Muscle of leg (tissue), 11 donors: ENCODE results near the gene SPECC1. TPM values are rescaled to one million over a fixed set of nuclear protein-coding genes. Genes with fewer than 3 reads are reported as not detected.

Experiments
- DNase-seq: peaks from one replicate; pipeline ENCODE4 v3.0.0; 2013
- H3K27ac ChIP-seq: one replicate; pipeline ENCODE4 v1.5.1; 2013; ENCODE audit warnings: mild to moderate bottlenecking, low read length, control low read depth
- H3K27me3 ChIP-seq: one replicate; pipeline ENCODE4 v1.6.1; 2013; ENCODE audit warnings: low read length; ENCODE audit not compliant: control insufficient read depth, insufficient read depth
- H3K36me3 ChIP-seq: one replicate; pipeline ENCODE4 v1.6.1; 2013; ENCODE audit warnings: low read length; ENCODE audit not compliant: control insufficient read depth, insufficient read depth
- H3K4me1 ChIP-seq: one replicate; pipeline ENCODE4 v1.6.1; 2013; ENCODE audit warnings: low read length; ENCODE audit not compliant: control insufficient read depth, insufficient read depth
- H3K4me3 ChIP-seq: one replicate; pipeline ENCODE4 v1.5.1; 2013; ENCODE audit warnings: low read length, control low read depth
- H3K9me3 ChIP-seq: replicated peaks from 2 replicates; pipeline ENCODE4 v1.6.1; 2013; ENCODE audit warnings: low read depth, low read length; ENCODE audit not compliant: control insufficient read depth
- WGBS: methylation state at CpG from one replicate; pipeline ENCODE4 v1.1.5; 2013; ENCODE audit warnings: missing lambda C conversion rate; ENCODE audit not compliant: insufficient coverage; 5-methylcytosine and 5-hydroxymethylcytosine counted together
- polyA plus RNA-seq, 8 donors: library from polyadenylated mRNA; unstranded; fragments of 120-200 nt; gene quantifications; one replicate each; pipeline versions ENCODE4 v1.2.1 to v1.2.3, GENCODE V29; 2013; ENCODE audit warnings: inconsistent platforms in 1 of 8, low replicate concordance in 1 of 8; ENCODE audit not compliant: insufficient read length in 8 of 8, insufficient read depth in 1 of 8
- total RNA-seq: library from RNA; stranded (reverse); fragments of 120-200 nt; gene quantifications from one replicate; pipeline ENCODE4 v1.2.4, GENCODE V29; 2013

Gene SPECC1
- total and polyA plus RNA-seq, 9 donors: 5.7 to 11.6 (median 7.2) TPM

DNA sequence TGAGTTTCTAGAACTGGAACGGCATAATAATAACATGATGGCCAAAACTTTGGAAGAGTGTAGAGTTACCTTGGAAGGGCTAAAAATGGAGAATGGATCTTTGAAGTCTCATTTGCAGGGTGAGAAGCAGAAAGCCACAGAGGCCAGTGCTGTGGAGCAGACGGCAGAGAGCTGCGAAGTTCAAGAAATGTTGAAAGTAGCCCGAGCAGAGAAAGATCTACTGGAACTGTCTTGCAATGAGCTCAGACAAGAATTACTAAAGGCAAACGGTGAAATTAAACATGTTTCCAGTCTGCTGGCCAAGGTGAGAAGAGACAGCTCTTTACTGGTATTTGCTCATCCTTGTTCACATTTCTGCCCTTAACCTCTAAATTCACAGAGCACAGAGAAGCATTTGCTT, 196.4 kb downstream of the SPECC1 start:
- WGBS: 81% methylated on average over 5 of the region's 5 CpGs
- Histone ChIP-seq H3K27ac (no peak overlapping the region), H3K9me3 (no peaks in the 10 kb centered on the region), H3K4me3 (no peak overlapping the region), H3K36me3 (no peaks in the 10 kb centered on the region), H3K27me3 (no peaks in the 10 kb centered on the region), H3K4me1 (no peaks in the 10 kb centered on the region)
- DNase-seq: no peak

DNA sequence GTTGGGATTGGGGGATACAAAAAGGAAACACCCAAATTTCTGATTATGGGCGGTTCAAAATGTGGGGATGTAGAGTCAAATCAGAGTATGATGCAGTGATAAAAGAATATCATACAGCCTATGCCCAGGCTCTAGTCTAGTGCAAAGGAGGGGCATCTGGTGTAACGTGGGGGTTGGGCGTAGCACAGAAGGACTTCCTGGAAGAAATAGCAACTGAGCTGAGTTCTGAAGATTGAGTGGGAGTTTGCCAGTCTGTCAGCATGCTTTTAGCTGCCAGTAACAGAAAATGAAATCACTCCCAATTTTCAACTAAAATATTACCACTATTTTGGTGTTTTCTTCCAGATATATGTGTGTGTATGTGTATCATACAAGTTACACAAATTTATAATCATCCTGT, 196.9 kb downstream of the SPECC1 start:
- DNase-seq: no peak
- Histone ChIP-seq H3K9me3 (no peaks in the 10 kb centered on the region), H3K36me3 (no peaks in the 10 kb centered on the region), H3K4me3 (no peak overlapping the region), H3K4me1 (no peaks in the 10 kb centered on the region), H3K27ac (no peak overlapping the region), H3K27me3 (no peaks in the 10 kb centered on the region)
- WGBS: 60% methylated on average over 2 of the region's 3 CpGs

DNA sequence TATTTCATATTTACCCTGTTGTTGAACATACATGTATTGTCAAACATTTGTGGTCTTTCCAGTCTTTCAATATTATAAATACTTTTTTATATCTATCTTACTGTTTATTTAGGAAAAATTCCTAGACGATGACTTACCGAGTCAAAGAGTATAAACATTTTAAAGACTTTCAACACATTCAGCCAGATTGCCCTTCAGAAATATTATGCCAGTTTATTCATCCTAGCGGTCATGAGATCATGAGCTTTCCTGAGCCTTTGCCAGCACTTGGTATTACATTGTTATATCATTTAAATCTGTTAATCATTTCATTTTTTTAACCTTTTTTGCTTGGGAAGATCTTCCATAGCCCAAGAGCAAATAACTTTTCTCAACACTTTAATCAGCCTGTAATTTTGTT, 197.4 kb downstream of the SPECC1 start:
- H3K27ac ChIP-seq: no peak overlapping the region

DNA sequence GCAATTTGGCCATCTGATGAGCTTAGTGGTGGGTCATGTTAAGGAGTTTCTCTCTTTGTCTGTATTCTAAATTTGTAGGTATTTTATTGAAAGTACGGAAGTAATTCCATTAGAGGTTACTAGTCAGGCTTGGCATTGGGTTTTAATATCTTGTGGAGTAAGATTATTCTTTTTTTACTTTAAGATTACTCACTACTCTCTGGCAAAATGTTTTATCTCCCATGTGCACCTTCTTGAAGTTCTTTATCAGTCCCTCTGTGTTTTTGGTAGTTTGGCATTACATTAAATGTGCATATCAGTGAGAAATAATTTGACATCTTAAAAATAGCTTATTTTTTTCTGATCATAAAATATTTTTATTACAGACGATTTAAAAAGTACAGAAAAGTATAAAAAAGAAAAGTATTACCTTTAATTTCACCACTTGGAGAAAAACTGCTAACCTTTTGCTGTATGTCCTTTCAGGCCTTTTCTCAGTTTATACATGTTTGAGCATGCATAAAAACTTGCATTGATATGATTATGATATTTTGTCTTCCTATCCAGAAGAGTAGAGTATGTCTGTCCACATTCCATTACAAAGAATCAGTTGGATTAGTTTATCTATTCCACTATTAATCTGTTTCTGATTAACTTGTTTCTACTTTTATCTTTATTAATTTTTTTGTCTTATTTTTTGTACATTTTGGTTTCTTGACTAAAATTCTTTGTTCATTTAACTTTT, 198.3 kb downstream of the SPECC1 start:
- no CpG with 5 or more reads among the region's 2 CpGs for WGBS
- no peaks in the 10 kb centered on the region for H3K36me3 ChIP-seq
- no peak overlapping the region for H3K27ac ChIP-seq

More for the DNA sequence above, 197.4 kb downstream of the SPECC1 start:
- H3K27me3 ChIP-seq: no peaks in the 10 kb centered on the region
- no peaks in the 10 kb centered on the region for H3K36me3 ChIP-seq
- WGBS: no CpG with 5 or more reads among the region's 3 CpGs
- H3K4me1 ChIP-seq: no peaks in the 10 kb centered on the region
- DNase-seq: no peak
- no peaks in the 10 kb centered on the region for H3K9me3 ChIP-seq
- H3K4me3 ChIP-seq: no peak overlapping the region

DNA sequence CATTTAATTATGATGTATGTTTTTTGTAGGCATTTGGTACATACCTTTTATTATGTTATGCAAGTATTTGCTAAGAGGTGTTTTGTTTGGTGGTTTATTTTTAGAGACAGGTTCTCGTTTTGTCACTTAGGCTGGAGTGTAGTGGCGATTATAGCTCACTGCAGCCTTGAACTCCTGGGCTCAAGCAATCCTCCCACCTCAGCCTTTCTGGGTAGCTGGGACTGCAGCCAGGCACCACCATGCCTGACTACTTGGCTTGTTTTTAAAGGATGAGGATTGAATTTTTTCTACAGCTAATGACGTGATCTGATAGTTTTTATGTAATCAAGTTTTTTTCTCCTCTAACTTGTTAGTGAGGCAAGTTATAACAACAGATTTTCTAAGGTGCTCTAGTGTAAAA, 199.6 kb downstream of the SPECC1 start:
- no peaks in the 10 kb centered on the region for H3K4me1 ChIP-seq
- no peak overlapping the region for H3K27ac ChIP-seq
- H3K4me3 ChIP-seq: no peak overlapping the region
- H3K36me3 ChIP-seq: no peaks in the 10 kb centered on the region
- H3K9me3 ChIP-seq: no peaks in the 10 kb centered on the region
- DNase-seq: no peak
- no peaks in the 10 kb centered on the region for H3K27me3 ChIP-seq
- WGBS: no CpG with 5 or more reads among the region's 3 CpGs

More for the DNA sequence above, 198.3 kb downstream of the SPECC1 start:
- no peak for DNase-seq
- Histone ChIP-seq H3K4me1 (no peaks in the 10 kb centered on the region), H3K27me3 (no peaks in the 10 kb centered on the region), H3K4me3 (no peak overlapping the region), H3K9me3 (no peaks in the 10 kb centered on the region)

DNA sequence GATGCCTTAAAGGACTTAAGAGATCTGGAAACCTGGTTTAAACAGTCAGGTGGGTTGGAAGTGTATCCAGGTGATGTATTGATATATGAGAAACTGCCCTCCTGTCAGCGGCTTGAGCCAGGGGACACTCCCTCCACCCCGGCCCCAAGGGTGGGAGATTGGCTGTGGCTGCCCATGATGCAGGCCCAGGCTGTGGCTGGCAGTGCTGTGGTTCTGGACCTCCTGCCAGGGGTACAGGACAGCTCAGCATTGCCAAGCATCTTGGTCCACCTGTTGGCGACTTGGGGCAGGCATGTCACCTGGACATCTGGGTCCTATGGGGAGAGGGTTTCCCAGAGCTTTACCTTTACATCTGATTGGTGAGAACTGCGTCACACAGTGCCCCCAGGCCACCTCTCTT, 201.0 kb downstream of the SPECC1 start:
- no peak for DNase-seq
- no peak overlapping the region for H3K4me3 ChIP-seq
- H3K9me3 ChIP-seq: no peaks in the 10 kb centered on the region
- H3K36me3 ChIP-seq: no peaks in the 10 kb centered on the region
- no peak overlapping the region for H3K27ac ChIP-seq
- no peaks in the 10 kb centered on the region for H3K4me1 ChIP-seq
- WGBS: 93% methylated on average over 2 of the region's 4 CpGs
- no peaks in the 10 kb centered on the region for H3K27me3 ChIP-seq

DNA sequence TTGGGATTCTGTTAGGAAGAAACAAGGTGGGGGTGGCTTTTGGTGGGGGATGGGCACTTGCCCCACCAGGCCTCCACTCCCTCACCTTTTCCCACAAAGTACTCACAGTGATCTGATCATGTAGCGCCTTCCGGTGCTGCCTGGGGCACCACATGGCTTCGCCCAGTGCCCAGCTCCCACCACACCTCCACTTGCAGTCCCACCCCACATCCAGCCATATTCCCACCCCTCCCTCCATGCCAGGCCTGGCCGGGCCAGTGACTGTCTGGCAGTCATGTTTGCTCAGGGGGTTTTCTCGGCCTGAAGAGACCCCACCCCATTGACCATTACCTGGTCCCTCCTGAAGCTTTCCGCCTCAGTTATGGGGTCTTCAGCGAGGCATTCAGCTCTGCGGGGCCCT, 201.5 kb downstream of the SPECC1 start:
- no peak for DNase-seq
- no peak overlapping the region for H3K4me3 ChIP-seq
- no peaks in the 10 kb centered on the region for H3K9me3 ChIP-seq
- no peak overlapping the region for H3K27ac ChIP-seq
- no peaks in the 10 kb centered on the region for H3K4me1 ChIP-seq
- no peaks in the 10 kb centered on the region for H3K36me3 ChIP-seq
- 92% methylated on average over 8 of the region's 8 CpGs for WGBS
- no peaks in the 10 kb centered on the region for H3K27me3 ChIP-seq

DNA sequence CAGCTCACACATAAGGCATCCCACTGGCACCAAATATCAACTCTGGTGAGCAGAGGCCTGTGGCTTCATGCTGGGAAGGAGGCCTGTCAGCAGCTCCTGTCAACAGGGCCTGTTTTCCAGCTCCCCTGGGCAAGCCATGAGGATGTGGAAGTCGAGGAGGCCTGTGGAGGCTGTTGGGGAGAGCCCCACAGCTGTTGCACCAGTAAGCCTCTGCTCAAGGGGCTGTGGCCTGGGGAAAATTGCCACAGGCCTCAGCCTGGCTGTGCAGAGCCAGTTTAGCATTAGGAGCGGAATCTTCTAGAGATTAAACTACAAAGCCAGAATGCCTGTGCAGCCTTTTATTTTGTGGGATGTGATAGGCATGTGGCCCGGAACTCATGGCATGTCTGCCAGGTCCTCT, 202.1 kb downstream of the SPECC1 start:
- no peaks in the 10 kb centered on the region for H3K9me3 ChIP-seq
- H3K27me3 ChIP-seq: no peaks in the 10 kb centered on the region
- no peak for DNase-seq
- H3K27ac ChIP-seq: no peak overlapping the region
- H3K4me3 ChIP-seq: no peak overlapping the region
- WGBS: 70% methylated on average over 3 of the region's 3 CpGs
- no peaks in the 10 kb centered on the region for H3K36me3 ChIP-seq
- H3K4me1 ChIP-seq: no peaks in the 10 kb centered on the region

DNA sequence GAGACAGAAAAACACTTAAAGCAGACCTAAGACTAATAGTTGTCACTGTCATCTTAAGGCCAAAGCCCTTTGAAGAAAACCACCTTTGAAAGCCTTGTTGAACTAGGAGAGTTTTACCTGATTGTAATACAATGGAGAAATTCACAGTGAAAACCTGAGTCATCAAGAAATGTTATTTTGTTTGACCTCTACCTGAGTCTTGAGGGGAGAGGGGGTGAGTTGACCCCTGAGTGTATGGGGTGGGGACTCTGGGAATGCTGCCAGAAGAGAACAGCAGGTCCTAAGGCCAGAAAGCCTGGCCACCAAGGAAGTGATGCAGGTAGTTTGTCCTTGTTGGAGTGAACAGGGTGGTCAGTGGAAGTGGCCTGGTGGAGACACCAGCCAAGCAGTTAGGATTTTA, 204.3 kb downstream of the SPECC1 start:
- Histone ChIP-seq H3K27ac (no peak overlapping the region), H3K4me3 (no peak overlapping the region), H3K27me3 (no peaks in the 10 kb centered on the region), H3K9me3 (no peaks in the 10 kb centered on the region), H3K36me3 (no peaks in the 10 kb centered on the region), H3K4me1 (no peaks in the 10 kb centered on the region)
- DNase-seq: no peak

DNA sequence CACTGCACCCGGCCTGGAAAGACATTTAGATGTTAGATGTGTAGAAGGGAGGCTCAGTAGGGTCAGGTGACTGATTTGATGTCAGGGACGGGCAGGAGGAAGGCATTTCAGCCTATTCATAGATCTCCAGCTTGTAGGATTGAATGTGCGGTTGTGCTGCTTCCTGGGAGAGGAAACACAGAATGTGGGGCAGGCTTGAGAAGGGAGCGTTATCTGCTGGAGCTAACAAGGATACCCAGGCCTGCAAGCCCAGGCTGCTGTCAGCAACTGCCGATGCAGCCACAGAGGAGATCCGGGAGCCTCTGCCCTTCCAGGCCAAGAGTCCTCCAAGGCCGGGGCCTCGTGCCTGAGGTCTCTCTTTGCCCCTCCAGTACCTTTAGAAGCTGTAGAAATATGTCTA, 205.6 kb downstream of the SPECC1 start:
- no peak overlapping the region for H3K27ac ChIP-seq
- no peak for DNase-seq
- H3K4me1 ChIP-seq: no peaks in the 10 kb centered on the region
- no peaks in the 10 kb centered on the region for H3K36me3 ChIP-seq
- no peaks in the 10 kb centered on the region for H3K27me3 ChIP-seq
- no peaks in the 10 kb centered on the region for H3K9me3 ChIP-seq
- H3K4me3 ChIP-seq: no peak overlapping the region
- 74% methylated on average over 6 of the region's 8 CpGs for WGBS
